Left lung (tissue), 10 donors: ENCODE results near the gene TOMM7. TPM values are rescaled to one million over a fixed set of nuclear protein-coding genes. Genes with fewer than 3 reads are reported as not detected.
A peak's percentile ranks its signal among the peaks of the same experiment; 100 is the strongest.
"Not testable (repeated sequence)": the region's sequence is repeated elsewhere in the genome, so short reads cannot be mapped to it uniquely, and the experiment has no call there.

ENCODE experiments used
- ATAC-seq: fragments of 200-7000 bp; cut with Tn5 transposase; one replicate; pipeline ENCODE4 v1.9.1; 2020; ENCODE audit warnings: moderate library complexity
- DNase-seq, 4 donors: peaks; one replicate each; pipeline ENCODE4 v3.0.0-alpha.2; 2013 to 2020
- H3K27ac ChIP-seq, 2 donors: fragments of 200-600 bp; sonication (generic) in 1 of 2; one replicate each; pipeline versions ENCODE4 v1.5.0 to v1.8.0; 2020 to 2021
- H3K27me3 ChIP-seq, 2 donors: fragments of 200-600 bp; sonication (generic) in 1 of 2; one replicate each; pipeline versions ENCODE4 v1.5.0 to v1.8.0; 2020 to 2021
- H3K36me3 ChIP-seq, 2 donors: fragments of 200-600 bp; sonication (generic) in 1 of 2; one replicate each; pipeline versions ENCODE4 v1.5.0 to v1.8.0; 2020 to 2021
- H3K4me1 ChIP-seq, 2 donors: fragments of 200-600 bp; one replicate each; pipeline ENCODE4 v1.8.0; 2021
- H3K4me3 ChIP-seq, 2 donors: fragments of 200-600 bp; sonication (generic) in 1 of 2; one replicate each; pipeline versions ENCODE4 v1.5.0 to v1.8.0; 2020 to 2021; ENCODE audit warnings: mild to moderate bottlenecking in 1 of 2
- H3K9me3 ChIP-seq, 2 donors: fragments of 200-600 bp; sonication (generic) in 1 of 2; one replicate each; pipeline versions ENCODE4 v1.5.0 to v1.8.0; 2020 to 2021
- CTCF ChIP-seq, 2 donors: fragments of 200-600 bp; sonication (generic) in 1 of 2; IDR thresholded peaks; one replicate each; pipeline versions ENCODE4 v1.5.0 to v1.8.0; 2021; ENCODE audit warnings: antibody characterized with exemption in 2 of 2
- intact Hi-C, 2 donors: fragments of 100-400 bp; cut with DNase I; formaldehyde crosslinking; loops; one replicate each; pipeline versions ENCODE4 v1.11.2 to v1.14.2; 2022
- polyA plus RNA-seq, 6 donors: library from polyadenylated mRNA; unstranded; fragments of 120-200 nt; gene quantifications; one replicate each; pipeline ENCODE4 v1.2.1, GENCODE V29; 2013; ENCODE audit not compliant: insufficient read length in 6 of 6
- total RNA-seq, 2 donors: library from RNA; stranded (reverse); fragmentation: NEBNext Ultra II Directional; extraction: Animal tissue kit (Norgen Biotek cat#: 25700); gene quantifications; one replicate each; pipeline ENCODE4 v1.2.1, GENCODE V29; 2021
- donor health status: DM: no; HTN: yes; CAD: no.
- donor health status: DM: no; HTN: no; CAD: no.

Gene TOMM7
- total and polyA plus RNA-seq, 8 donors: 234 to 580 (median 504) TPM

- DNase-seq (no peak), ATAC-seq (no peak)
- Histone ChIP-seq H3K4me3 (no peak overlapping the region), H3K27ac (no peak overlapping the region), H3K27me3 (no peaks in the 10 kb centered on the region), H3K9me3 (no peaks in the 10 kb centered on the region), H3K4me1 (no peaks in the 10 kb centered on the region), H3K36me3 (no peaks in the 10 kb centered on the region)
- no peak for TF ChIP-seq CTCF (IDR thresholded peaks at IDR 0.05)
- intact Hi-C loops: no loop called here
These were observed 36.2 kb downstream of the TOMM7 start for GRCh38 chr7:22786290-22786932.

GRCh38 chr7:22784346-22784745 is 38.3 kb downstream of the TOMM7 start:
- Histone ChIP-seq H3K4me3 (no peak overlapping the region), H3K27ac (no peak overlapping the region), H3K9me3 (no peaks in the 10 kb centered on the region), H3K4me1 (no peaks in the 10 kb centered on the region), H3K36me3 (no peaks in the 10 kb centered on the region), H3K27me3 (no peaks in the 10 kb centered on the region)
- DNase-seq (no peak), ATAC-seq (no peak)
- intact Hi-C loops: no loop called here
- no peak for TF ChIP-seq CTCF (IDR thresholded peaks at IDR 0.05)

- Histone ChIP-seq H3K9me3 (no peaks in the 10 kb centered on the region), H3K27me3 (no peaks in the 10 kb centered on the region), H3K4me3 (no peak overlapping the region), H3K27ac (no peak overlapping the region), H3K36me3 (no peaks in the 10 kb centered on the region), H3K4me1 (no peaks in the 10 kb centered on the region)
- intact Hi-C loops: no loop called here
- DNase-seq: no peak
- ATAC-seq: no peak
- no peak for TF ChIP-seq CTCF (IDR thresholded peaks at IDR 0.05)
These were observed 39.2 kb downstream of the TOMM7 start for GRCh38 chr7:22783421-22783820.

- no peaks in the 10 kb centered on the region for H3K4me1 ChIP-seq
- intact Hi-C loops: no loop called here
- no peaks in the 10 kb centered on the region for H3K9me3 ChIP-seq
- no peak overlapping the region for H3K27ac ChIP-seq
- no peaks in the 10 kb centered on the region for H3K27me3 ChIP-seq
- H3K36me3 ChIP-seq: no peaks in the 10 kb centered on the region
- ATAC-seq (peak; percentile 93), DNase-seq (peak in 2 of 4 donors; percentile 67 to 81)
- TF ChIP-seq CTCF (IDR thresholded peaks at IDR 0.05): peak; percentile 57 to 86
- H3K4me3 ChIP-seq: no peak overlapping the region
These were observed 39.9 kb downstream of the TOMM7 start for GRCh38 chr7:22782616-22783232.

- H3K9me3 ChIP-seq: no peaks in the 10 kb centered on the region
- no peak for TF ChIP-seq CTCF (IDR thresholded peaks at IDR 0.05)
- H3K4me1 ChIP-seq: no peaks in the 10 kb centered on the region
- H3K4me3 ChIP-seq: no peak overlapping the region
- peak in 2 of 4 donors; percentile 44 to 58 for DNase-seq
- no peak overlapping the region for H3K27ac ChIP-seq
- peak; percentile 25 for ATAC-seq
- no peaks in the 10 kb centered on the region for H3K36me3 ChIP-seq
- H3K27me3 ChIP-seq: no peaks in the 10 kb centered on the region
- intact Hi-C loops: no loop called here
These were observed 41.4 kb downstream of the TOMM7 start for GRCh38 chr7:22781230-22781711.

- H3K4me3 ChIP-seq, intact Hi-C loops, H3K9me3 ChIP-seq, DNase-seq, H3K4me1 ChIP-seq, ATAC-seq, H3K27me3 ChIP-seq, H3K27ac ChIP-seq, H3K36me3 ChIP-seq: not testable (repeated sequence)
These were observed 42.8 kb downstream of the TOMM7 start for GRCh38 chr7:22779730-22780323.
